ENCODE measurements around the gene SNRPD2.

GRCh38 chr19:45667620-45668341 lies 24.0 kb downstream of the SNRPD2 start, which contains the start of gene GIPR:
- TF ChIP-seq EP300 (IDR thresholded peaks at IDR 0.05; ENCODE audit: borderline replicate concordance in 1 of 2, low read depth in 2 of 2, low read length in 2 of 2) = no peak
- no peak for TF ChIP-seq CTCF (IDR thresholded peaks at IDR 0.05; ENCODE audit: control extremely low read depth in 1 of 3, insufficient read depth in 1 of 3, low read depth in 1 of 3, low read length in 3 of 3)
- TF ChIP-seq RBBP5 (IDR thresholded peaks at IDR 0.05; ENCODE audit: borderline replicate concordance, low read depth, low read length) = no peak
- TF ChIP-seq ZNF274 (IDR thresholded peaks at IDR 0.05; ENCODE audit: borderline replicate concordance, extremely low read depth, low read length) = no peak
- TF ChIP-seq POLR2A (IDR thresholded peaks at IDR 0.05; ENCODE audit: control extremely low read depth in 1 of 2, low read depth in 2 of 2, low read length in 2 of 2) = no peak
- TF ChIP-seq NRF1 (IDR thresholded peaks at IDR 0.05; ENCODE audit: low read depth, low read length) = no peak

Measured in H1 (cell line).